Fibroblast of pulmonary artery (primary cell): Measurements from ENCODE around the gene HSPA1B.
A peak's percentile ranks its signal among the peaks of the same experiment; 100 is the strongest.
"Not testable (repeated sequence)": the region's sequence is repeated elsewhere in the genome, so short reads cannot be mapped to it uniquely, and the experiment has no call there.

ENCODE experiments used
- DNase-seq: peaks from one replicate; pipeline ENCODE4 v3.0.0-alpha.2; 2010; ENCODE audit warnings: low read depth
- H3K4me3 ChIP-seq: replicated peaks from 2 replicates; pipeline ENCODE4 v1.5.1; 2011; ENCODE audit warnings: low read depth, mild to moderate bottlenecking, control low read depth, low read length, moderate library complexity
- CTCF ChIP-seq: IDR thresholded peaks from 2 replicates; pipeline ENCODE4 v1.5.1; 2011; ENCODE audit warnings: mild to moderate bottlenecking, control low read depth, low read length, inconsistent platforms; ENCODE audit errors: missing control alignments

Gene HSPA1B

GRCh38 chr6:31819871-31820299 is 7.7 kb upstream of the HSPA1B start:
- no peak for TF ChIP-seq CTCF
- DNase-seq, result no peak
- H3K4me3 ChIP-seq, result no peak overlapping the region

- not testable (repeated sequence) for H3K4me3 ChIP-seq, DNase-seq
Measured at GRCh38 chr6:31820399-31820798, 7.1 kb upstream of the HSPA1B start.

GRCh38 chr6:31821301-31822035 is 6.1 kb upstream of the HSPA1B start:
- peak; percentile 43 for DNase-seq

GRCh38 chr6:31822036-31822821 is 5.3 kb upstream of the HSPA1B start:
- DNase-seq, result peak; percentile 89
- H3K4me3 ChIP-seq, result peak overlapping the region; percentile 65
- TF ChIP-seq CTCF, result no peak

More at GRCh38 chr6:31821301-31822035, 6.1 kb upstream of the HSPA1B start:
- H3K4me3 ChIP-seq, result peak overlapping the region; percentile 65
- TF ChIP-seq CTCF, result no peak

- not testable (repeated sequence) for H3K4me3 ChIP-seq, DNase-seq
Measured at GRCh38 chr6:31823592-31824196, 3.8 kb upstream of the HSPA1B start.

- no peak overlapping the region for H3K4me3 ChIP-seq
- DNase-seq, result no peak
- TF ChIP-seq CTCF, result no peak
Measured at GRCh38 chr6:31825553-31825952, 2.0 kb upstream of the HSPA1B start.

- H3K4me3 ChIP-seq, result peak overlapping the region; percentile 52
- peak; percentile 92 for DNase-seq
- no peak for TF ChIP-seq CTCF
Measured at GRCh38 chr6:31826793-31827285, 699 bp upstream of the HSPA1B start.
